Adrenal gland (tissue), 5 donors: ENCODE data around the gene TADA3.

ENCODE experiments used
- CTCF ChIP-seq, 6 experiments: fragments of 450-650 bp in 4 of 6; fragments of 200-600 bp in 2 of 6; sonication (generic) in 1 of 6; IDR thresholded peaks; 1 replicate in 5 of 6; 2 replicates in 1 of 6; pipeline versions ENCODE4 v1.5.1 to v1.8.0; 2016 to 2021; ENCODE audit warnings: antibody characterized with exemption in 6 of 6, mild to moderate bottlenecking in 2 of 6, moderate library complexity in 1 of 6
- POLR2A ChIP-seq, 2 donors: fragments of 450-650 bp; IDR thresholded peaks; one replicate each; pipeline ENCODE4 v1.6.1; 2017; ENCODE audit warnings: antibody characterized with exemption in 2 of 2, mild to moderate bottlenecking in 2 of 2, moderate library complexity in 1 of 2
- donor health status: DM: no; HTN: no; CAD: no.

GRCh38 chr3:9767418-9767817 lies 24.9 kb downstream of the TADA3 start:
- TF ChIP-seq CTCF (IDR thresholded peaks at IDR 0.05): no peak
- no peak for TF ChIP-seq POLR2A (IDR thresholded peaks at IDR 0.05)
